Ramos (cell line): Measurements from ENCODE around the gene DPYSL5.

Experiments
- in situ Hi-C: fragments of 300-500 bp; cut with MboI; formaldehyde crosslinking; loops from one replicate; pipeline ENCODE4 v1.14.3; 2022; ENCODE audit warnings: low sequenced_read_pairs; ENCODE audit not compliant: unreplicated experiment

DPYSL5 gene

DNA sequence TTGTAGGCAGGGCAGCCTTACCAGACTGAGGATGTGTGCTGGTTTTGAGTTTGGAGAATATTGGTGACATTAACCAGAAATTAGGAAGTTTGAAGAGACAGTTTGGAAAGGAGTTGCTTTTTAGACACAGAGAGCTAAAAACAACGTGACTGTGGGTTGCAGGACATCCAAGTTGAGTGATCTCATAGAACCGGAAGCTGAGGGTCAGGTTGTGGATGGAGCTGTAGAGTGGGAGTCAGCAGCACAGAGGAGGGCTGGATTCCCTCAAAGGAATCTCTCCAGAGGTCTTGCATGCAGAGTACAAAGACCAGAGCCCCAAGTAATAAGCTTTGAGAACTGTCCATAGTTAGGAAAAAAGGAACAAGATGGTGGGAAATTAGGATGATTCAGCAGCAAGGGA is 131.8 kb downstream of the DPYSL5 start:
- in situ Hi-C loops: no loop called here

DNA sequence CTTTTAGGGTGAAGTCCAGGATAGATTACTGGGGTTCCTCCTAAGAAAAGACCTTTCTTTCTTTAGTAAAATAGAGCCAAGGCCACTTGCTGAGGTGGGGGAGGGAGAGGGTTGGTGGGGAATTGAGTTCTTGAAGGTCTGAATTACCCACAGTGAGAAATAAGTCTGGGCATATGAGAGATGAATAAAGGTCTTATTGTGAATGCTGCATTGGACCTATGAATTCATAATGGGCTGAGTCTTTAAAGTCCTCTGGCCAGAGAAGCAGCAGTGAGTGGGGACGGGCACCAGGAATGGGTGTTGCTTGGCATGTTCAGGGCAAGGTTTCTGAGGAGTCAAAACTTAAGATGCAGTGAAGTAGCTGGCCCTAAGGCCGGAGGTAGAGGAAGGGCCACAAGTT is 133.0 kb downstream of the DPYSL5 start:
- in situ Hi-C loops: no loop called here

DNA sequence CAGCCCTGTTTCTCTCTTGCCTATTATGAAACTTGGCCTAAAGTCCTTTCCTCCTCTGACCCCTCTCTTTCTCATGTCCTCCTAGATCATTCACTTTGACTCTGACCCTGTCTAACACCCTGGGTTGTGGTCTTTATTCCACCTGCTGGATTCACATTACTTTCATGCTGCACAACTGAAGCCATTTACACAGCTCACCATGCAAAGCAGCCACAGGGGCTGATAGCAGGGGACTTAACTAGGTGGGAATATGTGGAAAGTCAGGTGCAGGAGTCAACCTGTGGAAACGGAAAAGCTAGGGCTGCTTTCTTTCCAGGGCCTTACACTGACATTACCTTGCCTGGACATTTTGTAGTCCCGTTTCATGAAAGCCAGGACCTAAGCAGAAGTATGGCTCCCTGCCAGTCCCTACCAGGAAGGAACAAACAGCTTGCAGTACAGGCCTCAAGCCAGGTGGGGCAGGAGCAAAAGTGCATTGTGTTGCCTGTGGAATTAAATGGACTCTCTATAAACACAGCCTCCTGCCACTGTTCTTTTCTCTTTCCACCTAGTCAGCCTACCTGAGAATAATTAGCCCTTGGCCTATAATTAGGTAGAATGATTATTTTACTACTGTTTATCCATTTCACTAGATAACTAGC is 134.3 kb downstream of the DPYSL5 start:
- in situ Hi-C loops: no loop called here

DNA sequence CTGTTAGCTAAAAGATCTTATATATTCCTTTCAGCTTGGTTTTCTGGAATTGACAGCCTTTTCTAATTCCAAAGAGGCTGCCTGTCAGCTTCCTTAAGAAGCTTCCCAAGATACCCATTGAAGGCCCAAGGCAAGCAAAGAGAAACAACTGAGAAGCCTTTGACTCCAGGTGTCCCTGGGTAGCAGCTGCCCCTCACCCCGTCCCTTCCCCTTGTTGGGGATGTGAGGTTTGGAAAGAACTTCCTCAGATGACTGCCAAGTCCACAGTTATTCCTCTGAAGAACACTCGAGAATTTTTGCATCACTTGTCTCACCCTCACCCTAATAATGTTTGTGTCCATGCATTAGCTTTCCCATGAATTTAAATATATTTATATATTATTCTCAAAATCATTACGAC is 135.8 kb downstream of the DPYSL5 start:
- in situ Hi-C loops: no loop called here

DNA sequence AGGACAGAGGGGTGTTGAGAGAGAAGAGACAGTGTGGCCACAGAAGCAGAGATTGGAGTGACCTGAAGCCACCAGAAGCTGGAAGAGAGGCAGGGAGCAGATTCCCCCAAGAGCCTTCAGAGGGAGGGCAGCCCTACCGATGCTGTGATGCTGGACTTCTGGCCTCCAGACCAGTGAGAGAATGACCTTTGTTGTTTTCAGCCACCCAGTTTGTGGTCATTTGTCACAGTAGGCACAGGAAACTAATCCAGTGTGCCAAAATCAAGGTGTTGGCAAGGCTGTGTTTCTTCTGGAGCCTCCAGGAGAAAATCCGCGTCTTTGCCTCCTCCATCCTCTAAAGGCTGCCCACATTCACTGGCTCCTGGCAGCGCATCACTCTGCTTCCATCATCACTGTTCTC is 137.9 kb downstream of the DPYSL5 start:
- in situ Hi-C loops: no loop called here

DNA sequence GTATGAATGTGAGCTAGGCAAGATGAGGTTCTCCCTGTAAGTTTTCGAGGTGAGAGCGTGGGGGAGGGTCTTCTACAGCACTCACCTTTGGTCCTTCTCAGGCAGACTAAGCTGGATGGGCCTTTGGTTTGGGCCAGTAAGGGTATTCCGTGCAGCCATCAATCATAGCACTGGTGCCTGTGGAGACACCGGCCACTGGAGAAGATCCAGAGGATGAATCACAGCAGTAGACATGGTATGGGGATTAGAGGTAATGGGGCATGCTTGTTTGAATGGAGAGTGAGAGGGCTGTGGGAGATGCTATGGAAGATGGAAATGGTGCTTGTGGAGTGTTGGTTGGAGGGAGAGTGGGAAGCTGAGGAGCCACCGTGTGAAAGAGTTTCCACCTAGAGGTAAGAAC is 138.6 kb downstream of the DPYSL5 start:
- in situ Hi-C loops: no loop called here

DNA sequence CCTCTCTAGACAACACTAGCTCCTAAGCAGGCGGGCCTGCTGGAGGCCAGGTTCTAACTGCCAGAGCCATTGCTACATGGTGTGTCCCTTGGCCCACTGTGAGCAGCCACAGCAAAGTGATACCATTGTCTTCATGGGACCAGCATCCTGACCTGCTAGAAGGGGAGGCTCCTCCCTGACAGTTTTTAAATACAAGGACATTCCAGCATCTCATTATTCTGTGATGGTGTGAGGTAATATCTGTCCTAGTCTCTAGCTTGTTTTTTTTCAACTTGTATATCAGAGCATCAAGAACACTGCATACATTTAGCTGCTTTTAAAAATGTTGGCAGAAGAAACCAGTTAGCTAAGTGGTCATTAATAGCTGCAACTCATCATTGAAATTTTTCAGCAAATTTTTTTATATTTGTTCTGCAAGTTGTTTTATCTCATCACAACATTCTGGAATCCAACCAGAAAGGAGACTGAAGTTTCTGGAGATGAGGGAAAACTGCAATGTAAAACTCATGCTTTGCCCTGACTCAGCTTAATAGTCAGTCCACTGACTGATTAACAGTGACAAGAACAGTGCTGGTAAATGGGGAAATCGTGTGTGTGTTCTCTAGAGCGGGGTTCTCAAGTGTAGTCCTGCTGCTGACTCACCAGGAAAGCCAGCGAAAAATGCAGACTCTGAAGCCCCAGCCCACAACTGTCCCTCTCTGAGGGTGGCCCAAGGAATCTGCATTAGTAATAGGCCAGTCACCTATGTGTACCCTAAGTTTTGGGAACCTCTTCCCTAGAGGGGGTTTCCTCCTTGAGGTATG is 140.3 kb downstream of the DPYSL5 start:
- in situ Hi-C loops: no loop called here

DNA sequence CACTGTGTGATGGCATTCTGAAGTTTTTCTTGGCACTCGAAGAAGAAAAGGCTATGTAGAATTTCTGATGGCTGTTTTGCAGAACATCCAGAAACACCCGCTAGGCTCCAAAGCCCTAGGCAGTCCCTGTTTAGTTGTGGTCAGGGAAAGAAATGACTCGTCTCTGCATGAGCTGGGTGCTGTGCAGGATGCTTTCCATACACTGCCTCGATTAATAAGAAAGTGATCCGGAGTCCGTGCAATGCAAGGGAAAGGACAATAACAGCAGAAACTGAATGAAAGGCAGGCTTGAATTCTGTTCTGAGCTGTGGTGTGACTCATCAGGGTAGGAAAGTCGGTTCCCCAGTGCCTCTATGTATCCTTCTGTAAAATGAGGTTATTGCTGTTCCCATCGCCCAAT is 141.2 kb downstream of the DPYSL5 start:
- in situ Hi-C loops: no loop called here

DNA sequence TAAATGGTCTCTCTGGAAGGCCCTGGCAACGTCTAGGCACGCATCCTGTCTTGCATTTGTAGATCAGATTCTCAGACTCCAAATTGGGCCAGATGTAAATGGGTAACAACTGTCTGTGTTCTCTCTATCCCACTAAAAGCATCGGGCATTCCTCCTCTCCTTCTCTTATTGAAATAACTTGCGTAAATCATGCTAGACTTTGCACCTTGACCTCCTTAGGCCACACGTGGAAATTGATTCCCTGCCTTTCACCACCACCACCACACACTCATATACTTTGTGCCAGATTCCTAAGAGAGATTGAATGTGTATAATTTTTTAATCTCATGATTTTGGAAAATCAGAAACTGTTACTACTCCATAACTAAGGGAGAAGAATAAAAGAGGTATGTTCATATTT is 143.8 kb downstream of the DPYSL5 start:
- in situ Hi-C loops: no loop called here

DNA sequence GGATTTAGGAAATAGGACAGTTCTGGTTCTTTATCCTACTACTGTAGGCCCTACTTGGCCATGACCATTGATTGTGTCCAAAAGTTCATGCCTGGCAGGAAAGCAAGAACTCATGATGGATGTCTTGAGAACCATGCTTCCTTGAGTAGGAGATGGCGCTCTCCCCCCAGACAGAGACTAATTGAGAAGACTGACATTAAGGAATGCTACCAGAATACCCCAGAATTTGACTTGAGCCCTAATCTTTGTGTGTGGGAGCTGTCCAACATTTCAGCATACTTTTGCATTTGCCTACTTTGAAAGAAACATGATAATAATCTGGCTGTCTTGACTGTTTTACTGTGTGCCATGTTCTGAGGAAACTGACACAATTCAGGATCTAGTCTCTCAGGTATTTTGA is 145.8 kb downstream of the DPYSL5 start:
- in situ Hi-C loops: no loop called here

DNA sequence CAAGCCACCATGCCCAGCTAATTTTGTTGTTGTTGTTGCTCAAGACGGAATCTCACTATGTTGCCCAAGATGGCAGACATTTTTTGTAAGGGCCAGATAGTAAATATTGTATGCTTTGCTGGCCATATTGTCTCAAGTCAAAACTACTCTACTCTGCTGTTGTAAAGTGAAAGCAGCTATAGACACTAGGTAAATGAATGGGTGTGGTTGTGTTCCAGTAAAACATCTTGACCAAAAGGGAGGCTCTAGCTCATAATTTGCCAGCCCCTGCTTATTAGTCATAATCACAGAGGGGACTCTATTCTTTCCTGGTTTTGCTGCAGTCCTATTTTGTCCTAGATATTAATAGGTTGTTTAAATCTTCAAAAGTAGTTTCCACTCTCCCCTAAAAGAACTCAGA is 147.1 kb downstream of the DPYSL5 start:
- in situ Hi-C loops: no loop called here

DNA sequence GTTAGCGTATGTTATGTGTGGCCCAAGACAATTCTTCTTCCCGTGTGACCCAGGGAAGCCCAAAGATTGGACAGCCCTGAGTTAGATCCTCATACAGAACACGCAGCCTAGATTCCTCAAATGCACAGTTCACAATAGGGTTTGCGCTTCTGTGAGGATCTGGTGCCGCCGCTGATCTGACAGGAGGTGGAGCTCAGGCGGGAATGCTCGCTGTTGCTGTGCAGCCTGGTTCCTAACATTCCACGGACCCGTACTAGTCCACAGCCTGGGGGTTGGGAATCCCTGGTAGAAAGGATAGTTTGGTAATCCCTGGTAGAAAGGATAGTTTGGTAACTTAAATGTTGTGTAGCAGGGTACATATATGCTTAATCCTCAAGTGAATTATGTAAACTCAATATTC is 149.5 kb downstream of the DPYSL5 start:
- in situ Hi-C loops: no loop called here

DNA sequence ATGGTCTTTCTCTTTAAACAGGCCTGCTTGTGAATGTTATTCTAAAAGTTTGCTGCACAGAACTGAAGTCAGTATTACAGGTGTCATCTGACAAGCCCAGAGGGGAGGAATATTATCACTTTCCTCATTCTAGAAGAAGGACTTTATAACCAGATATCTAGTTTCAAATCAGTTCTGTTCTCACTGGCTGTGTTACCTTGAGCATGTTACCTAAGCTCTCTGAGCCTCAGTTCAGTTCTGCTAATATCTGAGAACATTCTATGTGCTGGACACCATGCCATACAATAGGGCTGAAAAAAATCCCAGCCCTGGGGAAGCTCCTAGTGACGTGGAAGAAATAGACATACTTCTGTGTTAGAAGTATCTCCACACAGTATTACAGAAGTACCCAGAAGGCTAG is 150.4 kb downstream of the DPYSL5 start:
- in situ Hi-C loops: no loop called here
